Measurements from ENCODE around the gene RPL27A.

Gene RPL27A

GRCh38 chr11:8676458-8676857 is 6.1 kb upstream of the RPL27A start:
- no peak for DNase-seq

GRCh38 chr11:8679006-8679405 is 3.6 kb upstream of the RPL27A start:
- no peak for DNase-seq

- no peak for DNase-seq
Observed at GRCh38 chr11:8681837-8682302, 722 bp upstream of the RPL27A start.

- no peak for DNase-seq
Observed at GRCh38 chr11:8683115-8683807, 669 bp downstream of the RPL27A start.

GRCh38 chr11:8684600-8685290 is 2.2 kb downstream of the RPL27A start:
- no peak for DNase-seq

- DNase-seq: no peak
Observed at GRCh38 chr11:8685306-8685705, 2.7 kb downstream of the RPL27A start.

GRCh38 chr11:8685820-8686219 is 3.2 kb downstream of the RPL27A start:
- DNase-seq: no peak

- no peak for DNase-seq
Observed at GRCh38 chr11:8686325-8686724, 3.7 kb downstream of the RPL27A start.

- peak; percentile 95 for DNase-seq
Observed at GRCh38 chr11:8688414-8689362, 6.1 kb downstream of the RPL27A start.

- DNase-seq: peak; percentile 44
Observed at GRCh38 chr11:8689726-8690255, 7.2 kb downstream of the RPL27A start.

- no peak for DNase-seq
Observed at GRCh38 chr11:8690374-8691342, 8.1 kb downstream of the RPL27A start.

- DNase-seq: no peak
Observed at GRCh38 chr11:8691601-8692000, 9.0 kb downstream of the RPL27A start.

GRCh38 chr11:8692417-8692816 is 9.8 kb downstream of the RPL27A start:
- no peak for DNase-seq

- DNase-seq: no peak
Observed at GRCh38 chr11:8693010-8693551, 10.5 kb downstream of the RPL27A start.

- no peak for DNase-seq
Observed at GRCh38 chr11:8693555-8693954, 11.0 kb downstream of the RPL27A start.

- DNase-seq: no peak
Observed at GRCh38 chr11:8694137-8694536, 11.5 kb downstream of the RPL27A start.

- DNase-seq: no peak
Observed at GRCh38 chr11:8697054-8697453, 14.5 kb downstream of the RPL27A start.

- no peak for DNase-seq
Observed at GRCh38 chr11:8698379-8698851, 15.8 kb downstream of the RPL27A start.

- no peak for DNase-seq
Observed at GRCh38 chr11:8698917-8699441, 16.4 kb downstream of the RPL27A start.

GRCh38 chr11:8699903-8700302 is 17.3 kb downstream of the RPL27A start:
- DNase-seq: peak; percentile 75
